Gastrocnemius medialis (tissue), 4 donors: ENCODE measurements around the gene KCNJ9. TPM values are rescaled to one million over a fixed set of nuclear protein-coding genes. Genes with fewer than 3 reads are reported as not detected.

Experiments
- ATAC-seq, 2 donors: fragments of 150-250 bp; one replicate each; pipeline ENCODE4 v1.9.1; 2016
- DNase-seq, 2 donors: peaks; one replicate each; pipeline ENCODE4 v3.0.0-alpha.2; 2019
- H3K27ac ChIP-seq, 4 donors: fragments of 200-600 bp; sonication (generic); 1 replicate in 1 of 4; 2 replicates in 3 of 4; pipeline ENCODE4 v1.5.1; 2016 to 2018; ENCODE audit warnings: mild to moderate bottlenecking in 2 of 4, moderate library complexity in 1 of 4
- H3K27me3 ChIP-seq, 3 donors: fragments of 200-600 bp; sonication (generic) in 2 of 3; 1 replicate in 1 of 3; 2 replicates in 2 of 3; pipeline versions ENCODE4 v1.5.1 to v1.6.0; 2016 to 2019; ENCODE audit warnings: mild to moderate bottlenecking in 1 of 3, moderate library complexity in 1 of 3
- H3K36me3 ChIP-seq, 2 donors: fragments of 200-600 bp; sonication (generic) in 1 of 2; one replicate each; pipeline ENCODE4 v1.5.1; 2017 to 2018
- H3K4me1 ChIP-seq, 2 donors: fragments of 200-600 bp; sonication (generic) in 1 of 2; one replicate each; pipeline ENCODE4 v1.5.1; 2016 to 2017; ENCODE audit warnings: mild to moderate bottlenecking in 2 of 2
- H3K4me3 ChIP-seq, 4 donors: fragments of 200-600 bp; sonication (generic) in 3 of 4; 1 replicate in 1 of 4; 2 replicates in 3 of 4; pipeline ENCODE4 v1.5.1; 2016 to 2019; ENCODE audit warnings: mild to moderate bottlenecking in 2 of 4
- H3K9me3 ChIP-seq, 3 donors: fragments of 200-600 bp; sonication (generic) in 2 of 3; 1 replicate in 1 of 3; 2 replicates in 2 of 3; pipeline ENCODE4 v1.5.1; 2016 to 2019
- POLR2A ChIP-seq, 2 donors: fragments of 450-650 bp; IDR thresholded peaks; one replicate each; pipeline ENCODE4 v1.6.1; 2017; ENCODE audit warnings: antibody characterized with exemption in 2 of 2, mild to moderate bottlenecking in 2 of 2, moderate library complexity in 2 of 2
- in situ Hi-C, 4 donors: fragments of 200-750 bp; cut with MboI; loops; one replicate each; pipeline versions ENCODE4 v1.15.0 to v1.8.0; 2017; ENCODE audit warnings: low sequenced_read_pairs in 4 of 4
- intact Hi-C: fragments of 100-400 bp; cut with DNase I; formaldehyde crosslinking; loops from one replicate; pipeline ENCODE4 v1.15.1; 2023; ENCODE audit warnings: low total_unique reads
- total RNA-seq, 4 donors: library from RNA; depleted of rRNA; stranded (reverse); fragments of >200 nt; gene quantifications; one replicate each; pipeline versions ENCODE4 v1.1.0 to v1.2.3, GENCODE V29; 2016
- TF ChIP-seq, protein P1 (sequence below), 5 experiments: fragments of 450-650 bp in 3 of 5; fragments of 200-600 bp in 2 of 5; sonication (generic) in 2 of 5; IDR thresholded peaks in 4 of 5; conservative IDR thresholded peaks in 1 of 5; 1 replicate in 4 of 5; 2 replicates in 1 of 5; pipeline ENCODE4 v1.5.1; 2016 to 2019; ENCODE audit warnings: antibody characterized with exemption in 5 of 5, mild to moderate bottlenecking in 3 of 5, moderate library complexity in 3 of 5

Gene KCNJ9
- total RNA-seq, 4 donors from 2014 or later = not detected

DNA sequence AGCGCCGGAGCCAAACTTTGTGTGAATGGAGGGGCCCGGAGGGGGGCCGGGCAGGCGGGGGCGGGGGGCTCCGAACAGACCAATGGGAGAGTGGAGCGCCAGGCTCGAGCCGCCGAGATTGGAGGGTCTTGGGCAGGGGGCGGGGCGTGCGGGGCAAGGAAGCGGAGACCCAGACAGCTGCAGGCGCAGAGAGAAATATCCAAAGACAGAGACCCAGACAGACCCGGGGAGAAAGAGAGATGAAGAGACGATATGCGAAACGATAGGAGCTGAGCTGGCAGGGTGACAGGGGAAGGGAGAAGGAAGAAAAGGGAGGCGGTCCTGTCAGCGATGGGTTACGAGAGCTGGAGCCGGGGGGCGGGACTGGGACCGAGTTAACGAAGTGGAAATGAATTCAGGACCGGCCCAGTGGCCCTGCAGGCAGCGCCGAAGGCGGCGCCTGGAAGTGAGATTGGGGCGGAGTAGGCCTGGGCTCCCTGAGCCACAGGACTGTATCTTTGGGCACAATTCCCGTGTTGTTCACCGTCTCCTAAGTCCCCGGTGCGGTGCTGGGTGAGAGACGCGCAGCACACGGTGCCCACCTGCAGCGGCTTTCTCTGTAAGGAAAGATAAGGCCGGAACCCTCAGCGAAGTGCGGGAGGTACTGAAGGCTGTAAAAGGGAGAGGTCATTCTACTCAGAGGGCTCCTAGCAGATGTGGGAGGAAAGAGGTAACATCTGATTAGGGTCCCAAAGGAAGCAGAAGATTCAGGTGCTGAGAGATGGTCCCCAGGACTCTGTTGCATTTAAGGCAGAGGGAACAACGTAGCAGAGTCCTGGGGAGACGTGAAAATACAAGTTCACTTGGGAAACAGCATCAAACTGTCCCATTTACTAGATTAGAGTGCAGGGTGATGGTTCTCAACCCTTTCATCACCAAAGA, 10.8 kb upstream of the KCNJ9 start:
- intact Hi-C loops (no loop called here), in situ Hi-C loops (no loop called here)
- peak in 1 of 2 donors; percentile 13 for TF ChIP-seq POLR2A (IDR thresholded peaks at IDR 0.05)
- TF ChIP-seq, protein P1, sequence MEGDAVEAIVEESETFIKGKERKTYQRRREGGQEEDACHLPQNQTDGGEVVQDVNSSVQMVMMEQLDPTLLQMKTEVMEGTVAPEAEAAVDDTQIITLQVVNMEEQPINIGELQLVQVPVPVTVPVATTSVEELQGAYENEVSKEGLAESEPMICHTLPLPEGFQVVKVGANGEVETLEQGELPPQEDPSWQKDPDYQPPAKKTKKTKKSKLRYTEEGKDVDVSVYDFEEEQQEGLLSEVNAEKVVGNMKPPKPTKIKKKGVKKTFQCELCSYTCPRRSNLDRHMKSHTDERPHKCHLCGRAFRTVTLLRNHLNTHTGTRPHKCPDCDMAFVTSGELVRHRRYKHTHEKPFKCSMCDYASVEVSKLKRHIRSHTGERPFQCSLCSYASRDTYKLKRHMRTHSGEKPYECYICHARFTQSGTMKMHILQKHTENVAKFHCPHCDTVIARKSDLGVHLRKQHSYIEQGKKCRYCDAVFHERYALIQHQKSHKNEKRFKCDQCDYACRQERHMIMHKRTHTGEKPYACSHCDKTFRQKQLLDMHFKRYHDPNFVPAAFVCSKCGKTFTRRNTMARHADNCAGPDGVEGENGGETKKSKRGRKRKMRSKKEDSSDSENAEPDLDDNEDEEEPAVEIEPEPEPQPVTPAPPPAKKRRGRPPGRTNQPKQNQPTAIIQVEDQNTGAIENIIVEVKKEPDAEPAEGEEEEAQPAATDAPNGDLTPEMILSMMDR (IDR thresholded peaks at IDR 0.05 in 4 of 5, conservative IDR thresholded peaks at IDR 0.05 in 1 of 5) = no peak
- H3K9me3 ChIP-seq = no peaks in the 10 kb centered on the region
- ATAC-seq = peak; percentile 85 to 89
- no peaks in the 10 kb centered on the region for H3K36me3 ChIP-seq
- DNase-seq = peak; percentile 51 to 60
- peaks cover 0 to 3% (median 0%) of the 10 kb centered on the region in 3 donors for H3K27me3 ChIP-seq
- peaks cover 3 to 7% of the 10 kb centered on the region in 2 donors for H3K4me1 ChIP-seq
- peak overlapping the region in 1 of 4 donors; percentile 16 for H3K27ac ChIP-seq
- peak overlapping the region; percentile 64 to 83 (median 66) for H3K4me3 ChIP-seq

DNA sequence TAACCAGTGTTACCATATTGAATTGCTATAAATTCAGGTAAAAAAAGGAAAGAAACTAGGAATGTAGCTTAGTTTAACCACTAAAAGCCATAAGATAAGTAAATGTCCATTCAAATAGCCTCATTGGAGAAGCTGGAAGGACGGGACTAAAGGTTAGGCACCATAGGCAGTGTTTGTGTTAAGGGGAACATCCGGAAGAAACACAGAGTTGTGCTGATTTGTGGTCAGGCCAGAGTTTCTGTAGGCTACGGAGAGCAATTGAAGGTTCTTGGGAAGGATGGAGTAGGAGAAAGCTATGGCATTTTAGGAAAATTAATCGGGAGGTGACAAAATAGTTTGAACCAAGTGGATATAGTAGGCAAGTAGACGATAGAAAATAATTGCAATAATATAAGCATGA, 10.0 kb upstream of the KCNJ9 start:
- intact Hi-C loops (no loop called here), in situ Hi-C loops (no loop called here)
- no peaks in the 10 kb centered on the region for H3K36me3 ChIP-seq
- H3K27ac ChIP-seq = no peak overlapping the region
- no peak for ATAC-seq
- no peak for TF ChIP-seq POLR2A (IDR thresholded peaks at IDR 0.05)
- TF ChIP-seq, protein P1 (IDR thresholded peaks at IDR 0.05 in 4 of 5, conservative IDR thresholded peaks at IDR 0.05 in 1 of 5) = no peak
- no peaks in the 10 kb centered on the region for H3K9me3 ChIP-seq
- H3K4me3 ChIP-seq = no peak overlapping the region
- peaks cover 0 to 3% (median 0%) of the 10 kb centered on the region in 3 donors for H3K27me3 ChIP-seq
- DNase-seq = no peak
- H3K4me1 ChIP-seq = peaks cover 3 to 7% of the 10 kb centered on the region in 2 donors

DNA sequence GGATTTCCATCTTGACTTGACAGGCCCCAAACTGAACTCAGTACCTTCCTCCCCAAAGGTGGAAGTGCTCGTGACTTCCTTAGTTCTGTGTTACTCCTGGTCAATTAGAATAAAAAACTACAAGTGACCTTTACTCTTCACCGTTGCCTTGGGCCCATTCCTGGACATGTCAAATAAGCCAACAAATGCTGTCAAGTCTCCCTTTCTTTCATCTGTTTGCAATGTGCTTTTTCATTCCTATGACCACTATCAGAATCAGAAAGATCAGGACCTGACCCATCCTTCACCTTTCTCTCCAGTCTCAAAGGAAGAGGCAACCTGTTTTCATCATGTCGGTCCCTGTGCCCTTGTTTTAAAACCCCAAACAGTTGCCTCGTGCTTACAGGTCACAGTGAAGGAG, 6.5 kb upstream of the KCNJ9 start:
- TF ChIP-seq, protein P1 (IDR thresholded peaks at IDR 0.05 in 4 of 5, conservative IDR thresholded peaks at IDR 0.05 in 1 of 5) = no peak
- no peak for TF ChIP-seq POLR2A (IDR thresholded peaks at IDR 0.05)
- Histone ChIP-seq H3K9me3 (no peaks in the 10 kb centered on the region), H3K27ac (no peak overlapping the region), H3K4me3 (no peak overlapping the region), H3K4me1 (peaks cover 7 to 16% of the 10 kb centered on the region in 2 donors), H3K36me3 (no peaks in the 10 kb centered on the region), H3K27me3 (peaks cover 0 to 3% (median 0%) of the 10 kb centered on the region in 3 donors)
- in situ Hi-C loops = loop anchor here in 2 of 4 donors (25.0 kb wide), 2 partner anchors 212 to 287 kb away; partner anchors contain the start of genes NHLH1 (in 2 of the 2) and PEX19 (in 1 of the 2)
- intact Hi-C loops = no loop called here
- no peak for ATAC-seq
- DNase-seq = no peak

DNA sequence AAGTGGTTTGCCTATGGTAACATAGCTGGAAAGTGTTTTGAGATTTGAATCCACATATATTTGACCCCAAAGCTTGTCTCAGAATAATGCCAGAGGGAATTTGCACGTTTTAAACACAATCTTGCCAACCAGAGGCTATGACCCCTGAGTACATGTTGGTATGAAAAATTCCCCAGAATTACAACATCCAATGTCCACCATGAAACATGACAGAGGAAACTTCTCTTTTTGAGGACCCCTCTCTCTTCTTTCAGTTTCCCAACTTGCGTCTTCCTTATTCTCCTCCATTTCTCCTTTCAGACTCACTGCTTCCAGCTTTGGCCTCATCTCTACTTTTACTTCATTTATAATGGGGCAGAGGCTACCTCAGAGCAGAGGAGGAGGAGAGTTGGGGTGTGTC, 5.5 kb upstream of the KCNJ9 start:
- TF ChIP-seq, protein P1 (IDR thresholded peaks at IDR 0.05 in 4 of 5, conservative IDR thresholded peaks at IDR 0.05 in 1 of 5) = no peak
- no peak for TF ChIP-seq POLR2A (IDR thresholded peaks at IDR 0.05)
- no peak for DNase-seq
- H3K4me1 ChIP-seq = peaks cover 2 to 14% of the 10 kb centered on the region in 2 donors
- H3K27me3 ChIP-seq = peaks cover 0 to 3% (median 0%) of the 10 kb centered on the region in 3 donors
- H3K27ac ChIP-seq = no peak overlapping the region
- H3K36me3 ChIP-seq = no peaks in the 10 kb centered on the region
- H3K9me3 ChIP-seq = no peaks in the 10 kb centered on the region
- intact Hi-C loops (no loop called here), in situ Hi-C loops (loop anchor here in 2 of 4 donors (25.0 kb wide), 2 partner anchors 211 to 286 kb away; partner anchors contain the start of genes NHLH1 (in 2 of the 2) and PEX19 (in 1 of the 2))
- no peak overlapping the region for H3K4me3 ChIP-seq
- no peak for ATAC-seq
